HG03439 (cell line): ENCODE results near the gene CCDC50.

Source experiments
- ATAC-seq: cut with Tn5 transposase; IDR thresholded peaks from one replicate; pipeline ENCODE4 v1.9.1; 2021; ENCODE audit warnings: mild to moderate bottlenecking, moderate library complexity; ENCODE audit not compliant: unreplicated experiment

The CCDC50 gene

GRCh38 chr3:191376516-191377141 lies 47.4 kb downstream of the CCDC50 start:
- no peak for ATAC-seq

- no peak for ATAC-seq
These were observed 49.1 kb downstream of the CCDC50 start for GRCh38 chr3:191378142-191378812.

- no peak for ATAC-seq
These were observed 50.3 kb downstream of the CCDC50 start for GRCh38 chr3:191379446-191379845.

DNA sequence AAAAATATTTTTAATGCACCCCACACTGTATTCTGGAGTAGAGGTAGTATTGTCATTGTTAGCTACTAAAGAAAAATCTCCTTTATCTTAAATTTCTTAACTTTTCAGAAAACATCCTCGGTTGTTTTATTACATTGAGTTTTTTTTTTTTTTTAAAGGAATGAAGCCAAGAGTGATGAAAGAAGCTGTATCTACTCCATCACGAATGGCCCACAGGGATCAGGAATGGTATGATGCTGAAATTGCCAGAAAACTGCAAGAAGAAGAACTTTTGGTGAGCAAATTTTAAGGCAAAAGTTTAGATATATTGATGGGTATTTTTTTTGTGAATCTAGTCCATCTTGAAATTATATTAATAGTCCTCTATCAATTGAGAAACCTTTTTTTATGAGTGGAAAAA lies 50.8 kb downstream of the CCDC50 start:
- ATAC-seq, result no peak

DNA sequence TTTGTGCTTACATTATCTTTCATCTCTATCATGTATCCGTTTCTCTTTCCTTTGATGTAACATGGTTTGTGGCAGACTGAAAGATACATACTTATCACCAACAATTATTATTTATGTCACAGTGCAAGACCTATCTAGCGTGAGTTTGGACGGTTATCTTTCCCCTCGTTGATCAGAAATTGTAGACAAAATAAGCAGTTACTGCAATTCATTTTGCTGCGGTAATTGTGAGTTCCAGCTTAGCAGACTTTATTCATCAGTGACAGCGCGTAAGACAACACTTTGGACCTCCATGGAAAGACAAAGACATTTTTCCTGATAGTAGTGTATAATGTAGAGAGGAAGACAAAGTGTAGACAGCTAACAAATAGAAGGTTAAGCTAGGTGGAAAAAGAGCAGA lies 52.1 kb downstream of the CCDC50 start:
- no peak for ATAC-seq

- ATAC-seq, result no peak
These were observed 53.5 kb downstream of the CCDC50 start for GRCh38 chr3:191382661-191383060.

GRCh38 chr3:191383124-191383523 lies 53.9 kb downstream of the CCDC50 start:
- no peak for ATAC-seq

DNA sequence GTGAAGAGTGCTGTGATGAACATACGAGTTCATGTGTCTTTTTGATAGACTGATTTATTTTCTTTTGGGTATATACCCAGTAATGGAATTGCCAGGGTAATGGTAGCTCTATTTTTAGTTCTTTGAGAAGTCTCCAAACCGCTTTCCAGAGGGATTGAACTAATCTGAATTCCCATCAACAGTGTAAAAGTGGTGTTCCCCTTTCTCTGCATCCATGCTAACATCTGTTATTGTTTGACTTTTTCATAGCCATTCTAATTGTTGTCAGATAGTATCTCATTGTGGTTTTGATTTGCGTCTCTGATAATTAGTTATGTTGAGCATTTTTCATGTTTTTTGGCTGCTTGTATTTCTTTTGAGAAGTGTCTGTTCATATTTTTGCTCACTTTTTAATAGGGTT lies 55.9 kb downstream of the CCDC50 start:
- no peak for ATAC-seq

GRCh38 chr3:191387441-191388077 lies 58.4 kb downstream of the CCDC50 start:
- ATAC-seq, result no peak

- no peak for ATAC-seq
These were observed 59.6 kb downstream of the CCDC50 start for GRCh38 chr3:191388823-191389222.

- ATAC-seq, result no peak
These were observed 61.4 kb downstream of the CCDC50 start for GRCh38 chr3:191390580-191390979.

GRCh38 chr3:191391861-191392808 lies 62.9 kb downstream of the CCDC50 start:
- no peak for ATAC-seq

DNA sequence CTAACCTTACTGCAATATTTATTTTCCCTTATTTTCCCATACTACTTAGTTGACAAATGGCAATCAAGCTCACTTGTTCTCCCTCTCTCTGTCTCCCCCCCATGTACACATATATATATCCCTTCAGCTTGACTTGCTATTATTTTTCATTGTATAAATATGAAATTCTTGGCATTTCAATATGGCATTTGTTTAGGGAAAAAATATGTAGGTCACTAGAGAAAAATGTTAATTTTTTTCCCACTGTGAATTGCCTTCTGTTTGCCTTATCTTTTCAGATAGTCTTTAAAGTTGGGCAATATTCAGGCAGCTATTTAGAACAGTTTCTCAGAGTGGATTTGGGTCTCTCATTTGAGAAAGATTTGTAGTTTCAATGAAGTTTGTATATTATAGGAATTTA lies 64.0 kb downstream of the CCDC50 start:
- no peak for ATAC-seq

DNA sequence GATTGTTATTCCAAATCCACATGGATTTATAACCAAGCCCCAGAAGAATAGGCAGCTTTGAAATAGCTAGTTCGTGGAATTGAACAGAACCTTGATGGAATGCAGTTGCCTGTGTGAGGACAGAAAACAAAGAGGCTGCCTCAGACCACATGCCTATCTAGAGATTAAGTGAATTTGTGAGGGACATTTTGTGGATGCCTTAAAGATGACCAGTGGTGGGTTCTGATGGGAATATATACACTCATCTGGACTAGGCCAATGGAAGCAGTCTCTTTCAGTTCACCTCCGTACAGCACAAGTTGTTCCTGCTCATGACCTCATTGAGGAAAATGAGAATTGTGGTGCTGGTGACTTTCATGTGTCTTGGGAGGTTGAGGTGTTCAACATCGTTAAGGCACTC lies 68.6 kb downstream of the CCDC50 start:
- ATAC-seq, result no peak

DNA sequence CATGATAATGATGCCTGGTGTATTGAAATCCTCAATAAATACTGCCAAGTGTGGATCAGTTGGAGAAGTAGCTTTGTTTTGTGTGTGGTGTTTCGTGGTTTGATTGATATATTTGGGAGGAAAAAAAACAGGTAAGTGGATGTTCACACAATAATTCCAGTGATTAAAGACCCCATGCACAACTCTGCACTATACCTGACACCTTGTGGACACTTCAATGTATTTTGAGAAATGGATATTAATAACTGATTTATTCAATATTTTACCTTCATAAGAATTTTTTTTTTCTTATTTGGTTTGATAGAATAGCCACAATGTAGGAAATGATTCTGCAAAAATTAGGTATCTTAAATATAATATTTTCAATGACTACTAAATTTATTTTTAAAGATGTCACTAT lies 69.4 kb downstream of the CCDC50 start:
- no peak for ATAC-seq

GRCh38 chr3:191399918-191400317 lies 70.7 kb downstream of the CCDC50 start:
- ATAC-seq, result no peak

GRCh38 chr3:191401775-191402357 lies 72.7 kb downstream of the CCDC50 start:
- ATAC-seq, result no peak

- ATAC-seq, result no peak
These were observed 80.7 kb downstream of the CCDC50 start for GRCh38 chr3:191409791-191410359.

- no peak for ATAC-seq
These were observed 83.6 kb downstream of the CCDC50 start for GRCh38 chr3:191412759-191413158.

DNA sequence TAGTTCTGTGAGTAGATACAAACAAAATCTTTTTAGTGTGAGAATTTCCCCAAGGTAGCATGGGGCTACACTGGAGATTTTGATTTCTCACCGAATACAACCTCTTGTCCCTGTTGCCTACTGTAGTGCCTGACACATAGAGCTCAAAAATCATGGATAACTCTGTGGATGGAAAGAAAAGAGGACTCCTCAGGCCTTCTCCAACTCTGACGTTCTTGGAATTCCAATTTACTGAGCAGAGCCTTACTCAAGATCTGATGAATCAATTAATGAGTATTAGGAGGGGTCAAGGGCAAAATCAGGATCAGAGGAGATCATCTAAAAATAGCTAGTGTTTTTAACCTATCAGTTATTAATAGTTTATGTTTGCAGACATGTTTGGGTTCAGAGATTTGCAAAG lies 85.1 kb downstream of the CCDC50 start:
- no peak for ATAC-seq

- ATAC-seq, result no peak
These were observed 85.5 kb downstream of the CCDC50 start for GRCh38 chr3:191414732-191415131.
